GM19452 (cell line): ENCODE results near the gene PDCD5.

Experiments used
- ATAC-seq: cut with Tn5 transposase; IDR thresholded peaks from one replicate; pipeline ENCODE4 v1.9.1; 2021; ENCODE audit not compliant: unreplicated experiment

Gene PDCD5

DNA sequence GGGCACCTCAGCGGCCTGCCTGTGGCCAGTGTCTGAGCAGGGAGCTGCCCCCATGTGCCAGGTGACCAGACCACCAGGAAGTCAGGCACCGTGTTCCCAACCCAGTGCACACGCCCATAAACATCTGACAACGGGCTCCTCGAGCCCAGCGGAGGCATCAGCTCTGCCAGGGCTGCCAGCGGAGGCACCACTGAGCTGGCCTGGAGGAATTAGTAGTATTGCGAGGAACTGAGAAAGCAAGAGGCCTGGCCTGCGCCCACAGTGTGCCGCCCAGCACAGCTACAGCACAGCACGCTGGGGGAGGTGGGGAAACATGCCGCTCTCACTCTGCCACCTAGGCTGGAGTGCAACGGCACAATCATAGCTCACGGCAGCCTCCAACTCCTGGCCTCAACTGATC is 49.3 kb downstream of the PDCD5 start:
- no peak for ATAC-seq

- no peak for ATAC-seq
Measured at GRCh38 chr19:32631381-32631780, 50.4 kb downstream of the PDCD5 start.
